T-helper 1 cell treated with Interleukin-12 subunit alpha and Interleukin-12 subunit beta and Interleukin-4 antibody, amounts not matched to agents 30 μg/mL and 1 μg/mL, for 36 hours (primary cell): ENCODE data around the gene SNX13.
"Not testable (repeated sequence)": the region's sequence is repeated elsewhere in the genome, so short reads cannot be mapped to it uniquely, and the experiment has no call there.

ENCODE experiments used
- H3K27ac Mint-ChIP-seq: one replicate; pipeline ENCODE4 v1.8.0; 2021; ENCODE audit warnings: mild to moderate bottlenecking, mixed read lengths
- H3K27me3 Mint-ChIP-seq: one replicate; pipeline ENCODE4 v1.8.0; 2021; ENCODE audit warnings: low read depth, mixed read lengths
- H3K36me3 Mint-ChIP-seq: one replicate; pipeline ENCODE4 v1.8.0; 2021; ENCODE audit warnings: low read depth, mixed read lengths
- H3K4me1 Mint-ChIP-seq: one replicate; pipeline ENCODE4 v1.8.0; 2021; ENCODE audit warnings: low read depth, mixed read lengths
- H3K4me3 Mint-ChIP-seq: one replicate; pipeline ENCODE4 v1.8.0; 2021; ENCODE audit warnings: mild to moderate bottlenecking, moderate library complexity, mixed read lengths
- H3K9me3 Mint-ChIP-seq: one replicate; pipeline ENCODE4 v1.8.0; 2021; ENCODE audit warnings: mixed read lengths

The SNX13 gene

GRCh38 chr7:17829001-17829400 lies 111.3 kb downstream of the SNX13 start:
- no peaks in the 10 kb centered on the region for H3K27me3 Mint-ChIP-seq
- no peaks in the 10 kb centered on the region for H3K4me1 Mint-ChIP-seq
- H3K36me3 Mint-ChIP-seq: peaks cover 11% of the 10 kb centered on the region
- no peaks in the 10 kb centered on the region for H3K9me3 Mint-ChIP-seq
- H3K27ac Mint-ChIP-seq: no peak overlapping the region
- H3K4me3 Mint-ChIP-seq: no peak overlapping the region

DNA sequence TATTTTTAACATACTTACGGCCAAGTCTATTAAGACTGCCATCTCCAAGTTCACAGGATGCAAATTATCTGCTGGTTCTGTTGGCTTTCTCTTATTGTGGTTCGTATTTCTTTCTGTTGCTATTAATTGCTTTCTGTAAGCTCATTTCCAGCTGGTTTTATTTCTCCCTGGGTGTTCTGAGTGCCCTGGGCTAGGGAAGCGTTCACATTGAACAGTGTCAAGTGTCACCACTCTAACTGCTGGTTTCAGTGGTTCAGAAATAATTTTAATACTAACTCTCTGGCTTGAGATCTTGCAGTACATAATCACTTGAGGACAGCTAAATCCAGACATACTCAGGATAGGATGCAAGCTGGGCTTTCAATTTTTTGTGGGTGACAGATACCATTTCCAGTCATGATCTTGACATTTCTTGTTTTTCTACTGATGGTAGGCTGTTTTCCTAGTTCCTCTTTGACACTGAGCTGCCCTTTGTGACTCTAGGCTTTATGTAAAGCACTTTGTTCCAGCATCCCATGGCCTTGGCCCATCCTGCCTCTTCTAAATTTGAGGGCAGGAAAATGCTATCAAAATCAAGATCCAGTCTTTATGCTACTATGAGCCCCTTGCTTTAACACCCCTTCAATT lies 117.6 kb downstream of the SNX13 start:
- Mint-ChIP-seq H3K9me3 (no peaks in the 10 kb centered on the region), H3K36me3 (peaks cover 13% of the 10 kb centered on the region), H3K4me3 (no peak overlapping the region), H3K27me3 (no peaks in the 10 kb centered on the region), H3K27ac (no peak overlapping the region), H3K4me1 (no peaks in the 10 kb centered on the region)

DNA sequence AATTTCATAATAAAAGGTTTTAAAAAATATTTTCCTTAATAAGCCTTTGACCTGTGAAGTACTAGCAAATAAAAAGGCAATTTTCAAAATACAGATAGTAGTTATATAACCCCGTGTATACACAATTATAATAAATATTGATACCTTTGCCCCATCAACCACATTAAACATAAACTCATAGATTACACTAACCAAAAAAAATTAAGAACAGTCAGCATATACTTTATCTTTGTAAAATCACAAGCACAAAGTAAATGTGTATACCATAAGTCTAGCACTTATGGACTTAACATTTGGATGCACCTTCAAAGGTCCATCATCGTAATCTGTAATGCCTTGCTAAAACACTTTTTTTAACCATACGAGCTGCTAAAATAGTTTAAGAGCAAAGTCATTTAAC lies 123.4 kb downstream of the SNX13 start:
- Mint-ChIP-seq H3K4me3 (no peak overlapping the region), H3K27me3 (no peaks in the 10 kb centered on the region), H3K4me1 (no peaks in the 10 kb centered on the region), H3K27ac (no peak overlapping the region), H3K9me3 (peaks cover 5% of the 10 kb centered on the region), H3K36me3 (peaks cover 15% of the 10 kb centered on the region)

DNA sequence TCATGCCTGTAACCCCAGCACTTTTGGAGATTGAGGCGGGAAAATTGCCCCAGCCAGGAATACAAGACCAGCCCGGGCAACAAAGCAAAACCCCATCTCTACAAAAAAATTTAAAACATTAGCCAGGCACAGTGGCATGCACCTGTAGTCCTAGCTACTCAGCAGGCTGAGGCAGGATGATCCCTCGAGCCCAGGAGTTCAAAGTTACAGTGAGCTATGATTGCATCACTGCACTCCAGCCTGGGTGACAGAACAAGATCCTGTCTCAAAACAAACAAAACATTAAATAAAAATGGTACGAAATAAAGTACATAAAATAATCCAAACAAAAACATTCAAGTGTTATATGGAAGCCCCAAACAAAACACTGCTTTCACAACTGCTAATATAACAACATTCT lies 125.0 kb downstream of the SNX13 start:
- Mint-ChIP-seq H3K36me3 (peaks cover 27% of the 10 kb centered on the region), H3K9me3 (peaks cover 16% of the 10 kb centered on the region), H3K4me3 (no peak overlapping the region), H3K4me1 (peaks cover 3% of the 10 kb centered on the region), H3K27me3 (no peaks in the 10 kb centered on the region), H3K27ac (no peak overlapping the region)

DNA sequence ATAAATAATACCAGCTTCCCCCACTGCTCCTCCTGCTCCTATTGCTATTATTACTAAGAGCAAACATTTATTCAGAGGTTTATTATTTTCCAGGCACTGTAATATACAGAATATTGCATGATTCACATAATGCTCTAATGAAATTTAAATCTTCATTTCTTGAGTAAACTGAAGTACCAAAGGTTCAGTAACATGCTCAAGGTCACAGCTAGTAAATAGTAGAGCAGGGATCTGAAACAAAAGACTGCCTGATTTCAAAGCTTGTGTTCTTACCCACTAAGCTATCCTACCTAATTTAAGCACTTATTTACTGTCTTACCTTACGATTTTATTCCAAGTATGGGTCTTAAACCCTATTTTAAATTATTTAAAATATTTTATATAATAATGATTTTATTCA lies 126.2 kb downstream of the SNX13 start:
- peaks cover 3% of the 10 kb centered on the region for H3K4me1 Mint-ChIP-seq
- H3K9me3 Mint-ChIP-seq: peaks cover 21% of the 10 kb centered on the region
- H3K4me3 Mint-ChIP-seq: no peak overlapping the region
- H3K27ac Mint-ChIP-seq: no peak overlapping the region
- H3K36me3 Mint-ChIP-seq: peaks cover 34% of the 10 kb centered on the region
- no peaks in the 10 kb centered on the region for H3K27me3 Mint-ChIP-seq

GRCh38 chr7:17809215-17809614 lies 131.1 kb downstream of the SNX13 start:
- Mint-ChIP-seq H3K36me3 (peaks cover 36% of the 10 kb centered on the region), H3K9me3 (peaks cover 21% of the 10 kb centered on the region)
- not testable (repeated sequence) for H3K4me3 Mint-ChIP-seq, H3K4me1 Mint-ChIP-seq, H3K27ac Mint-ChIP-seq, H3K27me3 Mint-ChIP-seq

GRCh38 chr7:17807242-17807641 lies 133.1 kb downstream of the SNX13 start:
- H3K36me3 Mint-ChIP-seq: peaks cover 32% of the 10 kb centered on the region
- no peaks in the 10 kb centered on the region for H3K27me3 Mint-ChIP-seq
- no peak overlapping the region for H3K27ac Mint-ChIP-seq
- H3K9me3 Mint-ChIP-seq: peaks cover 19% of the 10 kb centered on the region
- H3K4me3 Mint-ChIP-seq: no peak overlapping the region
- H3K4me1 Mint-ChIP-seq: peaks cover 4% of the 10 kb centered on the region

DNA sequence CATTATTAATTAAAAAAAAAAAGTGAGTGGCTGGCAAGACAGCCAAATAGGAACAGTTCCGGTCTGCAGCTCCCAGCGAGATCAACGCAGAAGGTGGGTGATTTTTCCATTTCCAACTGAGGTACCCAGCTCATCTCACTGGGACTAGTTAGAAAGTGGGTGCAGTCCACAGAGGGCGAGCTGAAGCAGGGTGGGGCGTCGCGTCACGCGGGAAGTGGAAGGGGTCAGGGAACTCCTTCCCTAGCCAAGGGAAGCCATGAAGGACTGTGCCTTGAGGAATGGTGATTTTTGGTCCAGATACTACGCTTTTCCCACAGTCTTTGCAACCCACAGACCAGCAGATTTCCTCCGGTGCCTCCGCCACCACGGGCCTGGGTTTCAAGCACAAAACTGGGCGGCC lies 133.7 kb downstream of the SNX13 start:
- no peak overlapping the region for H3K4me3 Mint-ChIP-seq
- no peak overlapping the region for H3K27ac Mint-ChIP-seq
- H3K36me3 Mint-ChIP-seq: peaks cover 26% of the 10 kb centered on the region
- H3K9me3 Mint-ChIP-seq: peaks cover 13% of the 10 kb centered on the region
- peaks cover 4% of the 10 kb centered on the region for H3K4me1 Mint-ChIP-seq
- no peaks in the 10 kb centered on the region for H3K27me3 Mint-ChIP-seq

- peaks cover 19% of the 10 kb centered on the region for H3K36me3 Mint-ChIP-seq
- no peak overlapping the region for H3K27ac Mint-ChIP-seq
- H3K27me3 Mint-ChIP-seq: no peaks in the 10 kb centered on the region
- no peaks in the 10 kb centered on the region for H3K4me1 Mint-ChIP-seq
- no peak overlapping the region for H3K4me3 Mint-ChIP-seq
- no peaks in the 10 kb centered on the region for H3K9me3 Mint-ChIP-seq
These were observed 138.2 kb downstream of the SNX13 start for GRCh38 chr7:17802056-17802455.

DNA sequence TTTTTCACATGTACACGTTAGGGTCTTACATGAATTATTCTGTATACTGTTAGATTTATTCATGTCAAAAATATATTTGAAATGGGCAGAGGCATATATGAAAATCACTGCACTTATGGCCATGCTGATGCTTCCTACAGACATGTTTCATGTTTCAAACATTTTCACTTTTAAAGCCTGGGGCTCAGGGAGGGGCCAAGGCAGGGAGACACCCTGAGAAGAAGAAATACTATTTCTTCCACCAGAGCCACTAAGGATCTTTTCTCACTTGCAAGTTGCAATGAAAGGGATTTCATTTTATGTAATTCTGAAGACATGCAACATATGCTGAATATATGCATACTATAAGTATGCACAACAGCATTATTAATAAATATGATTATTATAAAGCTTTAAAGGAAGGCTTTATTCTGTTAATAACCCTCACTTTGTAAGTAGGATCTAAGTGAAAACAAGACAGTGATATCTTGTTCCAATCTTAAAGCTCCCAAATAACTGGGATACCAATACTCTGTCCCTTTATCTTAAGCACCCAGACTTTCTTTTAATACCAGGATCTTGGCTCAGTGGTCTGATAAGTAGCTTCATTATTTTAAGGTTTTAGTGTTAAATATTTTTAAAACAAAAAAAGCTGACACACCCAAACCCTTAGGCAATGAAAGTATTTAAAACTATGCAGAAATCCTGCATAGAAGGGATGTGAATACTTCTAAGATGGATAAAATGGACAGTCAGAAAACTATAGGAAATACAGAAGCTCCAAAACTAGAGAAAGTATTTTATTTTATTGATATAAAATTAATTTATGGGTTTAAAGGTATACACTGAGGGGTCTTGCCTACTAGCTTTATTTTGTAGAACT lies 148.0 kb downstream of the SNX13 start:
- Mint-ChIP-seq H3K4me1 (no peaks in the 10 kb centered on the region), H3K27ac (no peak overlapping the region), H3K36me3 (peaks cover 10% of the 10 kb centered on the region), H3K9me3 (no peaks in the 10 kb centered on the region), H3K4me3 (no peak overlapping the region), H3K27me3 (no peaks in the 10 kb centered on the region)

DNA sequence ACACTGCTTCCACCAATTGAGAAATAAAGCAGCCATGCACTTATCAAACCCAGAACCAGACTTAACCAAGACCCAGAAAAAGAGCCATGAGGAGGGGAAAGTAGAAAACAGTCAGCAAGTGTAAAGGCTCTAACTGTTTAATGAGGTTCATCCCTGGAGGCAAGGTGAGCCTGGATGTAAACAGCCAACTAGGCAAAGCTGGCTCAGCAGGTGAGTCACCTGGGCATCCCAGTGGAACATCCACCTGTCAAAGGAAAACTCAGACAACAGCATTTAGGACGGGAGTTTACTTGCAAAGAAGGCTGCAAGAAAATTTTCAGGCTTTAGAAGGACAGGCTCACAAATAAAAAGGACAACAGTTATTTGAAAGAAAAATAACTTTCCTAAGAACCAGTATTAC lies 153.0 kb downstream of the SNX13 start:
- no peaks in the 10 kb centered on the region for H3K9me3 Mint-ChIP-seq
- H3K4me1 Mint-ChIP-seq: no peaks in the 10 kb centered on the region
- H3K36me3 Mint-ChIP-seq: no peaks in the 10 kb centered on the region
- H3K4me3 Mint-ChIP-seq: no peak overlapping the region
- no peak overlapping the region for H3K27ac Mint-ChIP-seq
- H3K27me3 Mint-ChIP-seq: peaks cover 3% of the 10 kb centered on the region

GRCh38 chr7:17786314-17786852 lies 153.9 kb downstream of the SNX13 start:
- no peaks in the 10 kb centered on the region for H3K36me3 Mint-ChIP-seq
- no peak overlapping the region for H3K4me3 Mint-ChIP-seq

GRCh38 chr7:17782216-17782549 lies 158.1 kb downstream of the SNX13 start:
- Mint-ChIP-seq H3K27me3 (peaks cover 9% of the 10 kb centered on the region), H3K27ac (no peak overlapping the region), H3K9me3 (no peaks in the 10 kb centered on the region)

More at GRCh38 chr7:17786314-17786852, 153.9 kb downstream of the SNX13 start:
- Mint-ChIP-seq H3K27me3 (peaks cover 3% of the 10 kb centered on the region), H3K4me1 (no peaks in the 10 kb centered on the region), H3K9me3 (no peaks in the 10 kb centered on the region), H3K27ac (no peak overlapping the region)

DNA sequence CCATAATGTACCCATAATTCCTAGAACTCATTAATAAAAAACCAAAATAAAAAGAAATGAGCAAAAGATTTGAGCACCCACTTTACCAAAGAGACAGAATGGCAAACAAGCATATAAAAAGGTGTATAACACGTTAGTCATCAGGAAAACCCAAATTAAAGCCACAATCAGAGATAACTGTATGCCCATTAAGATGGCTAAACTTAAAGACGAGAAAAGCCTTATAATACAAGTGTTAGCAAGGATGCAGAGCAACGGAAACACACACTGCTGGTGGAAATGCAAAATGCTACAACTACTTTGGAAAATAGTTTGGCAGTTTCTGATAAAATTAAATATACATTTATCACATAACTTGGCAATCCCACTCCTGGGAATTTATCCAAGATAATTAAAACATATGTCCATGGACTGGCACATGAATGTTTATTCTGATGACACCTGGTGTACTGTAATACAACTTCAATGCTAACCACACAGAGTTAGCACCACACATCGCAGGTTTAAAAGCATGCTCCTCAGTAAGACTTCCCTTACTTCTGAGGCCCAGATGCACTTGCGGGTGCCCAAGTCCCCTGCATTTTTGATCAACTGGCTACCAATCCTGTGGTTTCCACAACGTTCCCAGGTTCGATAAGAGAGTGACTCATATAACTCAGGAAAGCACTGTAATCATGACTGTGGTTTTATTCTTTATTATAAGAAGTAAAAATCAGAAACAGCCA lies 158.6 kb downstream of the SNX13 start:
- peaks cover 9% of the 10 kb centered on the region for H3K27me3 Mint-ChIP-seq
- H3K4me1 Mint-ChIP-seq: no peaks in the 10 kb centered on the region
- H3K36me3 Mint-ChIP-seq: no peaks in the 10 kb centered on the region
- no peaks in the 10 kb centered on the region for H3K9me3 Mint-ChIP-seq
- H3K4me3 Mint-ChIP-seq: no peak overlapping the region
- H3K27ac Mint-ChIP-seq: no peak overlapping the region

More at GRCh38 chr7:17782216-17782549, 158.1 kb downstream of the SNX13 start:
- no peaks in the 10 kb centered on the region for H3K36me3 Mint-ChIP-seq
- no peak overlapping the region for H3K4me3 Mint-ChIP-seq
- H3K4me1 Mint-ChIP-seq: no peaks in the 10 kb centered on the region
